Stomach (tissue), 9 donors: ENCODE data around the gene AGBL4. TPM values are rescaled to one million over a fixed set of nuclear protein-coding genes. Genes with fewer than 3 reads are reported as not detected.

ENCODE experiments used
- DNase-seq, 2 donors: peaks; one replicate each; pipeline versions ENCODE4 v3.0.0 to v3.0.0-alpha.2; 2013 to 2019
- H3K27ac ChIP-seq, 5 donors: fragments of 200-600 bp in 4 of 5; sonication (generic) in 4 of 5; one replicate each; pipeline ENCODE4 v1.5.1; 2013 to 2019; ENCODE audit warnings: mild to moderate bottlenecking in 1 of 5, moderate library complexity in 1 of 5
- H3K27me3 ChIP-seq, 3 donors: fragments of 200-600 bp; sonication (generic); one replicate each; pipeline ENCODE4 v1.5.1; 2017 to 2019; ENCODE audit warnings: mixed run types in 1 of 3
- H3K36me3 ChIP-seq, 4 donors: fragments of 200-600 bp; sonication (generic); 1 replicate in 3 of 4; 2 replicates in 1 of 4; pipeline ENCODE4 v1.5.1; 2016 to 2019
- H3K4me1 ChIP-seq, 4 donors: fragments of 200-600 bp; sonication (generic); one replicate each; pipeline ENCODE4 v1.5.1; 2016 to 2019
- H3K4me3 ChIP-seq, 4 donors: fragments of 200-600 bp; sonication (generic) in 3 of 4; one replicate each; pipeline ENCODE4 v1.5.1; 2016 to 2019; ENCODE audit warnings: mild to moderate bottlenecking in 1 of 4
- H3K9me3 ChIP-seq, 4 donors: fragments of 200-600 bp; sonication (generic); one replicate each; pipeline ENCODE4 v1.5.1; 2016 to 2019
- CTCF ChIP-seq, 7 experiments: fragments of 450-650 bp in 4 of 7; fragments of 200-600 bp in 3 of 7; sonication (generic) in 3 of 7; IDR thresholded peaks; one replicate each; pipeline ENCODE4 v1.5.1; 2016 to 2019; ENCODE audit warnings: antibody characterized with exemption in 7 of 7, control low read depth in 2 of 7, mild to moderate bottlenecking in 1 of 7
- EP300 ChIP-seq: sonication (generic); formaldehyde crosslinking; IDR thresholded peaks from one replicate; pipeline ENCODE4 v1.6.1; 2017; ENCODE audit warnings: antibody characterized with exemption
- POLR2A ChIP-seq, 4 donors: fragments of 450-650 bp; IDR thresholded peaks; one replicate each; pipeline ENCODE4 v1.6.1; 2016; ENCODE audit warnings: antibody characterized with exemption in 4 of 4, control low read depth in 2 of 4, mild to moderate bottlenecking in 1 of 4, moderate library complexity in 1 of 4
- POLR2AphosphoS5 ChIP-seq, 3 donors: sonication (generic); formaldehyde crosslinking; IDR thresholded peaks; one replicate each; pipeline ENCODE4 v1.6.1; 2016; ENCODE audit warnings: antibody characterized with exemption in 3 of 3
- WGBS, 5 donors: extraction: QIAGEN DNeasy Blood & Tissue Kit in 3 of 5; methylation state at CpG; one replicate each; pipeline versions ENCODE4 v1.1.5 to v1.1.7; 2013 to 2018; 5-methylcytosine and 5-hydroxymethylcytosine counted together
- intact Hi-C: fragments of 100-400 bp; cut with DNase I; formaldehyde crosslinking; loops from one replicate; pipeline ENCODE4 v1.15.1; 2023; ENCODE audit warnings: low total_unique reads
- polyA plus RNA-seq, 3 donors: library from polyadenylated mRNA; stranded (reverse); fragments of 200-250 nt; gene quantifications; one replicate each; pipeline ENCODE4 v1.2.3, GENCODE V29; 2013
- total RNA-seq, 5 donors: library from RNA; depleted of rRNA; stranded (reverse); fragments of >200 nt; gene quantifications; one replicate each; pipeline versions ENCODE4 v1.1.0 to v1.2.3, GENCODE V29; 2014 to 2016
- donor health status: healthy with polysubstance abuse.
- donor health status: Bipolar disorder and iron deficiency.
- donor health status: healthy.

AGBL4 gene
- total and polyA plus RNA-seq, 8 donors, result 0.92 TPM; not detected in 7

- DNase-seq, result peak in 1 of 2 donors; percentile 55
- Histone ChIP-seq H3K4me3 (no peak overlapping the region), H3K27me3 (no peaks in the 10 kb centered on the region), H3K27ac (no peak overlapping the region), H3K4me1 (peaks cover 0 to 7% (median 3%) of the 10 kb centered on the region in 4 donors), H3K36me3 (no peaks in the 10 kb centered on the region), H3K9me3 (no peaks in the 10 kb centered on the region)
- intact Hi-C loops, result no loop called here
- 73 to 86% (median 79%) methylated on average over 3 of the region's 3 CpGs for WGBS, 5 donors
- TF ChIP-seq CTCF (IDR thresholded peaks at IDR 0.05), result no peak
- TF ChIP-seq POLR2A (IDR thresholded peaks at IDR 0.05), result no peak
- TF ChIP-seq POLR2AphosphoS5 (IDR thresholded peaks at IDR 0.05), result no peak
- no peak for TF ChIP-seq EP300
Measured at GRCh38 chr1:48920851-48921250, 1102.9 kb downstream of the AGBL4 start.

GRCh38 chr1:48917901-48918603 is 1105.7 kb downstream of the AGBL4 start:
- peaks cover 0 to 9% (median 4%) of the 10 kb centered on the region in 4 donors for H3K4me1 ChIP-seq
- TF ChIP-seq POLR2A (IDR thresholded peaks at IDR 0.05) (no peak), CTCF (IDR thresholded peaks at IDR 0.05) (no peak), EP300 (no peak), POLR2AphosphoS5 (IDR thresholded peaks at IDR 0.05) (no peak)
- H3K4me3 ChIP-seq, result no peak overlapping the region
- H3K27me3 ChIP-seq, result no peaks in the 10 kb centered on the region
- no peaks in the 10 kb centered on the region for H3K9me3 ChIP-seq
- no peaks in the 10 kb centered on the region for H3K36me3 ChIP-seq
- WGBS, 5 donors, result 73 to 85% (median 78%) methylated on average over 6 to 8 of the region's 8 CpGs
- peak in 1 of 2 donors; percentile 35 for DNase-seq
- no peak overlapping the region for H3K27ac ChIP-seq
- intact Hi-C loops, result no loop called here

GRCh38 chr1:48917070-48917454 is 1106.7 kb downstream of the AGBL4 start:
- H3K27ac ChIP-seq, result no peak overlapping the region

More at GRCh38 chr1:48917070-48917454, 1106.7 kb downstream of the AGBL4 start:
- DNase-seq, result no peak
- H3K36me3 ChIP-seq, result no peaks in the 10 kb centered on the region
- no peaks in the 10 kb centered on the region for H3K27me3 ChIP-seq
- intact Hi-C loops, result no loop called here
- H3K4me3 ChIP-seq, result no peak overlapping the region
- H3K9me3 ChIP-seq, result no peaks in the 10 kb centered on the region
- TF ChIP-seq EP300, result no peak
- TF ChIP-seq POLR2AphosphoS5 (IDR thresholded peaks at IDR 0.05), result no peak
- no peak for TF ChIP-seq CTCF (IDR thresholded peaks at IDR 0.05)
- no peak for TF ChIP-seq POLR2A (IDR thresholded peaks at IDR 0.05)
- WGBS, 5 donors, result 88 to 92% (median 91%) methylated on average over 2 of the region's 2 CpGs
- H3K4me1 ChIP-seq, result peaks cover 0 to 9% (median 4%) of the 10 kb centered on the region in 4 donors
